T-helper 22 cell (primary cell): Measurements from ENCODE around the gene PRKCB.

ENCODE experiments used
- DNase-seq: peaks from one replicate; pipeline ENCODE4 v3.0.0-alpha.2; 2020; ENCODE audit warnings: low read depth

Gene PRKCB

DNA sequence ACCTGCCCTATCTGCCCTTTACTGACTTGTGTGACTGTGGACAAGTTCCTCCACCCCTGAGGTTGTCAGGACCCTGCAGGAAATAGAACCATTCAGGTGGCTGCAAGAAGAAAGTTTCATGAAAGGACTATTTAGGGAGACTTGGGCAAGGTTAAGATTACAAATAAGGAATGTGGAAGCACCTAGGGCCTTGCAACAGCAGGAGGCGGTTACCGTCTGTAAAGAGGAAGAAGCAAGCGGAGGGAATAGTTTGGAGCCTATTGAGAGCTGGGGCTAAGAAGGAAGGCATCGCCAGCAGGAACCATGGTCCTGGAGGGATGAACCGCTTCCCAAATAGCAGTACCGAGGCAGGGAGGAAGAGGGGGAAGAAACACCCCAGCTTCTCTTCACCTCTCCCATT is 132.4 kb downstream of the PRKCB start:
- no peak for DNase-seq

DNA sequence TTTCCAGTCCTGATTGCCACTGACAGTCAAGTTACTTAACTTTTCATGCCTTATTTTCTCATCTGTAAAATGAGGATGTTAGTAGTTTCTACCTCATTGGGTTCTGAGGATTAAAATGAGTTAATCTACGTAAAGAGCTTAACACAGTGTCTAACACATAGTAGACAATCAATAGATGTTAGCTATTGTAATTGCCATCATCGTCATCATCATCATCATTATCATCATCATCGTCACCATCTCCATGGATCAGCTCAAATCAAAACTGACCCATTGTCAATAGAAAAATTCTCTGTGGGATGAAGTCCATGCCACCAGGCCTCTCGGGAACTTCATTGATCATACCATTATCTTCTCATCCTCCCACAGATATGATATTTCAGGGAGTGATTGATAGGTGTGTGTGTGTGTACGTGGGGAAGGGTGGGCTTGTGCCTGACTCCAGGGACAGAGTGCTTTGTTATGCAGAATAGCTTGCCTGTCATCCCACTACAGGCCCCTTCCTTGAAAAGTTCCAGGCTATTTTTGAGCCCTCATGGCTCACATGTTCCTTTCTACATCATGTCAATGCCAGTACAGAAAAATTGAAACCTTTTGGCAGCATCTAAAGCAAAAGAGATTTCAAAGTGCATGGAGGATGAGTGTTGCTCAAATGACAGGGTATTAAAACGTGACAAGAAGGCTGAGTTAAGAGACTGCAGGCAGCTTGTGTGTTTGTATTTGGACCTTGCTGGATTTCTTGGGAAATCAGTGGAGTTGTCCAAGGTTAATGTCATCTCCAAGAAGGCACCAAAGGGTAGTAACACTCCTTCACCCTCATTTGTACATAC is 133.9 kb downstream of the PRKCB start:
- no peak for DNase-seq

DNA sequence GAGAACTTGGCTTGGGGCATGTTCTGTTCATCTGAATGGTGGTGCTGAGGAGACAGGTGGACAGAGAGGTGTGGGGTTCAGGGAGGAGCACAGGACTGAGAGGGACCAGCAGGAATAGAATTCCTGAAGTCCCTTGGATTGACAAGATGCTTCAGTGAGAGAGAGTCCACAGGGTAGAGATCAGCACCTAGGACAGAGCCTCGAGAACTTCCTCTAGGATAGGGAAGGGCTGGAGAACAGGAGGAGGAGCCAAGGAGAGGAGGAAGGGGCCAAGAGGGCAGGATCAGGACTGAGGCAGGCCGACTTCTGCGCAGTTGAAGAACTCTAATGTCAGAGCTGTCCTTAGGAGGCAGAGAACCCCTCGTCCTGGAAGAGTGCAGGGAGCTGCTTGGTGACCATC is 138.4 kb downstream of the PRKCB start:
- DNase-seq: no peak

DNA sequence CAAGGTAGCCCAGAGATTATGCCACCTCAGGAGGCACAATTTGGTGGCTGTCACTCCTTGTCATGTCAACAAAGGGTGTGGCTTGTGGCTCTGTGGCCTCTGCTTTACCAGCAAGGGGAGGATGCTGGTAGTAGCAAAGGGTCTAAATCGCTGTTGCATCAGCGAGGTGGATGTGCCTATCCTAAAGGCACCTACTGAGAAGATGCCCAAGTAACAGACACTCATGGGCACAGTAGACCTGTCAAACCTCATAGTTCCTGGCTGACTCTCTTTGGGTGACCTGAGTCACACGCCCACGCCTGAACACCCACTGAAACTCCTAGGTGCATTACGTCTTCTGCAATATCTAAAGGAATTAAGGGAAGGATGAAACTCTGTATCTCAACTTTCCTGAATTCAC is 139.5 kb downstream of the PRKCB start:
- no peak for DNase-seq

DNA sequence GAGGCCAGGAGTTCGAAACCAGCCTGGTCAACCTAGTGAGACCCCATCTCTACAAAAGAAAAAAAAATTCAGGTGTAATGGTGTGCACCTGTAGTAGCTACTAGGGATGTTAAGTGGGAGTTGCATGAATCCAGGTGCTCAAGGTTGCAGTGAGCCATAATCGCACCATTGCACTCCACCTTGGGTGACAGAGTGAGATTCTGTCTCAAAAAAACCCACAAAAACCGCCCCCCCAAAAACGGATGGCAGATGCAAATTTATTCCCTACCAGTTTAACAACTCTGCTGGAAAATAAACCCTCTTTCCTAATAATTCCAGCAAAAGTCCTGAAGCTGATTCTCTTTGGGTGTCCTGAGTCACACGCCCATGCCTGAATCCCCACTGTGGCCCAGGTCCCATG is 140.3 kb downstream of the PRKCB start:
- DNase-seq: no peak

DNA sequence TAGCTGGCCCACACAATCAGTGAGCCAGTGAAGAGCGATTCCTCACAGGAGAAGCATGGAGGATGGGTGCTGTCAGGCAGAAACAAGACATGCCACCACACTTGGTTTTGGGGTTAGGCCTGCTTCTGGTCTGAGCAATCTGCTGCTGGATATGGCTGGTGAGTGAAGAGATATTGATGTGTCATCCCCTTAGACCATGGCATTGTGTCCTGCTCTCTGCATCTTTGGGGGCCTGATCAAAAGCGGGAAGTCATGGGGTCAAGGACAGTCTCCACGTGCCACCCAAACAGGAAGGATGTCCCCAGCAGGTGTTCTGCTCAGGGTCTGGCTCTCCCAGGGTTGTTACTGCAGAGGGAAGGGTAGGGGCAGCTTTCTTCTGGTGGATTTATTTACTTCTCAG is 140.7 kb downstream of the PRKCB start:
- no peak for DNase-seq

DNA sequence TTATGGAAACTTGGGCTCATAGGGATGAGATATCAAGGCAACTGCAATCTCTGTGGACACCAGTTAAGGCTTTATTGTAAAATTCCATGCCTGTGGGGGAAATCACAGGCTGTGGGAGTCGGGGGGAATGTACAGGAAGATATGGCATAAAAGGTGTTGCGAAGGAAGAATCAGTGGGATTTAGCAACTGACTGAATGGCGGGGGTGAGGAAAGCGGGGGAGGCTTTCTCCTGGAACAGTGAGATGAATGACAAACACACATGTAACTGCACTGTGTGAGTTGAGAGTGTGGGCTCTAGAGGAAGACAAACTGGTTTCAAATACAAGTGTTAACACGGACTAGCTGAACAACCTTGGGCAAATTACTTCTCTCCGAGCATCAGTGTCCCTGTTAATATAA is 143.7 kb downstream of the PRKCB start:
- no peak for DNase-seq

DNA sequence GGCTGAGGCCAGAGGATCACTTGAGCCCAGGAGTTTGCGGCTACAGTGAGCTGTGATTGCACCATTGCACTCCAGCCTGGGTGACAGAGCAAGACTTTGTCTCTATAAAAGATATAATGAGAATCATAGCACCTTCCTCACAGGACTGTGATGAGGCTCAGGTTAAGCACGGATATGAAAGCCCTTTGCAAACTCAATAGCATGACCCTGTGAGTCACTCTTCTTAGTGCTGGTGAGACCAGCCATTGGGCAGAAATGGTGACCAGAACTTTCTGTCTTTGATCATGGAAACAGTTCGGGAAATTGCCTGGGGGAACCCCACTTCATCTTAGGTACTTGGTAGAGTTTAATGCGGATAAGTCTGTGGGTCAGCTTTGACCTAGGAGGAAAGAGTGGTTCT is 144.2 kb downstream of the PRKCB start:
- no peak for DNase-seq

DNA sequence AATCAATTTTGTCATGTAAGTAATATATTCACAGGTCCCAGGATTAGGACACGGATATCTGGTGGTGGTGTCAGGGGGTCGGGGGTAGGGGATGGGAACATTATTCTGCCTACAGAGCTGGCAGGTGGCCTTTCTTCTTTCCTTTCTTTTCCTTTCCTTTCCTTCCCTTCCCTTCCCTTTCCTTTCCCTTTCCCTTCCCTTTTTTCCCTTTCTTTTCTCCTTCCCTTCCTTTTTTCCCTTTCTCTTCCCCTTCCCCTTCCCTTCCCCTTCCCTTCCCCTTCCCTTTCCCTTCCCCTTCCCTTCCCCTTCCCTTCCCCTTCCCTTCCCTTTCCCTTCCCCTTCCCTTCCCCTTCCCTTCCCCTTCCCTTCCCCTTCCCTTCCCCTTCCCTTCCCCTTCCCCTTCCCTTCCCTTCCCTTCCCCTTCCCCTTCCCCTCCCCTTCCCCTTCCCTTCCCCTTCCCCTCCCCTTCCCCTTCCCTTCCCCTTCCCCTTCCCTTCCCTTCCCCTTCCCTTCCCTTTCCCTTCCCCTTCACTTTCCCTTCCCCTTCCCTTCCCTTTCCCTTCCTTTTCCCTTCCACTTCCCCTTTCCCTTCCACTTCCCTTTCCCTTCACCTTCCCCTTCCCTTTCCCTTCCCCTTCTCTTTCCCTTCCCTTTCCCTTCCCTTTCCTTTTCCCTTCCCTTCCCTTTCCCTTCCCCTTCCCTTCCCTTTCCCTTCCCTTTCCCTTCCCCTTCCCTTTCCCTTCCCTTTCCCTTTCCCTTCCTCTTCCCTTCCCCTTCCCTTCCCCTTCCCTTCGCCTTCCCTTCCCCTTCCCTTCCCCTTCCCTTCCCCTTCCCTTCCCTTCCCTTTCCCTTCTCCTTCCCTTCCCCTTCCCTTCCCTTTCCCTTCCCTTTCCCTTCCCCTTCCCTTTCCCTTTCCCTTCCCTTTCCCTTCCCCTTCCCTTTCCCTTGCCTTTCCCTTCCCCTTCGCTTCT is 145.9 kb downstream of the PRKCB start:
- DNase-seq: no peak

DNA sequence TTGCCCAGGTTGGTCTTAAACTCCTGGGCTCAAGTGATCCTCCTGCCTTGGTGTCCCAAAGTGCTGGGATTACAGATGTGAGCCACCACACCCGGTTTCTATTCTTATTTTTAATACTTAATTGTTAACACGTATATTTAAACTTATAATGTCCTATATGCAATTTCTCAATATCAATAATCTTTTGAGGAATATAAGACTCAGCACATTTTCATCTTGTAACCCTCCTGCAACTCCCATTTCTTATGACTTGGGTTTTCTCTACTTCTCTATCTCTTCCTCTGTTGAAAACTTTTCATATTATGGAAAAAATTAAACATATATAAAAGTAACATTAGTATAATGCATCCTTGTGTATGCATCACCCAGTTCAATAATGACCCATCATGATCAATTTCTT is 150.7 kb downstream of the PRKCB start:
- DNase-seq: no peak

DNA sequence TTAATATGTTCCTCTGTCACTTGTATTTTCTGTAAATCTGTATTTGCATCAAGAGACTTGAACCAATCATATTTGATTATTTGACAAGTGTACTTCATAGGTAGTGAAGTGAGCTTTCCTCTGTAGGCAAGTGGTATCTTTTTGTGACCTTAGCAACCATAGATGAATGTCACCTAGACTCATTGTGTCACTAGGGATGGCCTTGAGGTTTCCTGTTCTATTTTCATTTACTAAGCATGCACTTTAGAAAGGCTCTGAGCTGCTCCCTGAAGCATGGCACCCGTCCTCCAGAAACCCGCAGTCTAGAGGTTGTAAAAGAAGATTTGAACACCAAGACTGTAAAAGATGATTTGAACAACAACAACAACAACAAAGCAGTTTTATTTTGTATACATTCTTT is 151.7 kb downstream of the PRKCB start:
- no peak for DNase-seq

DNA sequence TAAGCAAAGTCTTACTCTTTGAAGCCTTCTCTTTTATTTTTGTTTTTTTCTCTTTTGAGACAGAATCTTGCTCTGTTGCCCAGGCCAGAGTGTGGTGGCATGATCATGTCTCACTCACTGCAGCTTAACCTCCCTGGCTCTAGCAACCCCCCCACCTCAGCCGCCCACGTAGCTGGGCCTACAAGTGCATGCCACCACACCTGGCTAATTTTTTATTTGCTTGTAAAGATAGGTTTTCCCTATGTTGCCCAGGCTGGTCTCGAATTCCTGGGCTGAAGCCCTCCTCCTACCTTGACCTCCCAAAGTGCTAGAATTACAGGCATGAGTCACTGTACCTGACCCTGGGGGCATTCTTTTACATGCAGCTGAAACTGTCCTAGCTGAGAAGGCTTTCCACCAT is 154.7 kb downstream of the PRKCB start:
- DNase-seq: no peak

DNA sequence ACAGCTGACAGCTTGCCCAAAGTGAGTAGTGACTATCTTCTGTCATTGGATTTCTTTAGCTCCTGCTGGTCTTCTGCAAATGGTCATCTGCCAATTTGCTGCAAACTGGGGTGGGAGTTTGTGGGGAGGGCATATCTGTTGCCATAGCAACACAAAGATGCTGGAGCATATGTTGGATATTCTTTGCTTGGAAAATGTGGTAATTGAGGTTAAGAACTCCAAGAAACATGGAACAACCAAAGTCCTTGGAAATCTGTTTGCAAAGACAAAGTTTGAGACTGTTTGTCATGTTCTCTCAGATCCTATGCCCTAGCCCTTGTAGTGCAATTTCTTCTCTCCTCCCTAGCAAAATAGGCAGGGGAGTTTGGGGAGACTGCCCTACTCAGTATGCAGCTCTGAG is 155.3 kb downstream of the PRKCB start:
- no peak for DNase-seq

DNA sequence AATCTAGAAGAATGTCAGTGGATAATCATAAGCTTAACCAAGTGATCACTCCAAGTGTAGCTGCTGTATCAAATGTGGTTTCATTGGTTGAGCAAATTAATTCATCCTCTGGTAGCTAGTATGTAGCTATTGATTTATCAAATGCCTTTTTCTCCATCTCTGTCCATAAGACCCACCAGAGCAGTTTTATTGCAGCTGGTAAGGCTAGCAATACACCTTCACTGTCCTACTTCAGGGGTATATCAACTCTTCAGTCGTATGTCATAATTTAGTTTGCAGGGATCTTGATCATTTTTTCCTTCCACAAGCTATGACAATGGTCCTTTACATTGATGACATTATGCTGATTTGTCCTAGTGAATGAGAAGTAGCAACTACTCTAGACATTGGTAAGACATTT is 158.8 kb downstream of the PRKCB start:
- DNase-seq: no peak

DNA sequence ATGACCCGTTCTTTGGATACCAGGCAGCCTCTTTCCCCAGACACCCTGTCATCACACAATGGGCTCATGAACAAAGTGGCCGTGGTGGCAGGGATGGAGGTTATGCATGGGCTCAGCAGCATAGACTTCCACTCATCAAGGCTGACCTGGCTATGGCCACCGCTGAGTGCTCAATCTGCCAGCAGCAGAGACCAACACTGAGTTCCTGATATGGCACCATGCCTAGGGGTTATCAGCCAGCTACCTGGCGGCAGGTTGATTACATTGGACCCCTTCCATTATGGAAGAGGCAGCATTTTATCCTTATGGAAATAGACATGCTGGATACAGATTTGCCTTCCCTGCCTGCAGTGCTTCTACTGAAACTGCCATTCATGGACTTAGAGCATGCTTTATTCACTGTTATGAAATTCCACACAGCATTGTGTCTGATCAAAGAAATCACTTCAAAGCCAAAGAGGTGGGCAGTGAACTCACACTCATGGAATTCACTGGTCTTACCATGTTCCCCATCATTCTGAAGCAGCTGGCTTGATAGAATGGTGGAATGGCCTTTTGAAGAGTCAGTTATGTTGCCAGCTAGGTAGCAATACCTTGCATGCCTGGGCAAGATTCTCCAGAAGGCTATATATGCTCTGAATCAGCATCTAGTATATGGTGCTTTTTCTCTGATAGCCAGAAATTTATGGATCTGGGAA is 160.6 kb downstream of the PRKCB start:
- DNase-seq: no peak

DNA sequence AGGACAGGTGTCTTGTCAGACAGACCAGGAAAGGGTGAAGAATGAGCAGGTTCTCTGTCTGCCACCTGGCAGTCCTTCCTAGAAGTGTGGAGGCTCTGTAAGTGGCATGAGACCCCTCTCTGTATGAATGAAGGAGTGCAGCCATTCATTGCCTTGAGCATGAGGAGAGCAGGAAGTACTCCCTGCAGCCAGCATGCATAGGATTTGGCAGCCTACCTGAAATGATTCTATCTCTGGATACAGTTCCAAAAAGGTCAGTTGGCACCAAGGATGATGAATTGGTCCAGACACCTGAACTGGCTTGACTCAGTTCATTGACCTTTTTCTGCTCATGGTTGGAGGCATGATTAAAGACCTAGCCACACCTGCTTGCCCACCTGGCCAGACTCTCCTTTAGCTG is 163.0 kb downstream of the PRKCB start:
- DNase-seq: no peak

DNA sequence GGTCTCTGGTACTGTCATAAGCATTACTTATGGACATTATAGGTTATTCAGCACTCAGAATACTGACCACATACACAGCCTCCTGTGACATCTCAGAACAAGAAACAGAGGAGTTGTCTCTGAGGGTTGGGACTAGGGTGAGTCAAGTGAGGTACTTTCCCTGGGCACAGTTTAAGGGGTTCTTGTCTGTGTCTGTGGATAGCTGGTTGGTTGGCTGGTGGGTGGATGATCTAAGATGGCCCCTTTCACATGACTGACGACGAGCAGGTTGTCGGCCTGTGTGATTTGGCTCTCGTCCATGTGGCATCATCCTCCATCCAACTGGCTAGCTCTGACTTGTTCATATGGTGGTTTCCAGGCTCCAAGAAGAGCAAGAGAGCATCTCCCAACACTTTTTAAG is 163.9 kb downstream of the PRKCB start:
- DNase-seq: no peak

DNA sequence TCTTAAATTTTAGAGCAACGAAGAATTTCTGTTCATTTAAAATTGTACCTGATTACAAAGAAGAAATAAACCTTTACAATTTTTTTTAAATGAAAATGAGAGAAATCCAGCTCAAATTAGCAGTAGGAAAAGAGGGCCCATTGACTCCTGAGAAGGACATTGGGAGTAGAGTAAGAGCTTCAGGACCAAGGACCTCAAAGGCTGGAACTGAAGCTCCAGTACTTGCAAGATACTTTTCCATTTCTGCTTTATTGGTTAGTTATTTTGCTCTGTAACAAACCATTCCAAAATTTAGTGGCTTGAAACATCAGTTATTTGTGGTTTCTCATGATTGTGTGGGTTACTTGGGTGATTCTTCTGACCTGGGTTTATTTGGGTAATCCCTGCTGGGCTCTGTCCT is 165.9 kb downstream of the PRKCB start:
- no peak for DNase-seq

DNA sequence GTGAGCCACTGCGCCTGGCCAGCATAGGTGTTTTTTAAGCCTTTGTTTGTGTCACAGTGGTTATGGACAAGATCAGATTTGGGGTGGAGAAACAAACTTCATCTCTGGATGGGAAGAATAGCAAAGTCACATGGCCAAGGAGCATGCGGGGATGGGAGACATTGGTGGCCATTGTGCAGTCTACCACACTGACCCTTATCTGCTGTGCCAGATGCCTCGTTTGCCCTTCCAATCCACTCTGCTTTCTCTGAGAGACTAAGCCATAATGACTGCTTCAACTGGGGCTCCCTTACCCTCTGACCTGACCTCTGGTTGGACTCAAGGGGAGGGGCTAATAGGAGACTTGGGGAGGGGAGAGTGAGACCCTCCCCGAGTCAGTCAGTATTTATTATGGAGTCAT is 166.8 kb downstream of the PRKCB start:
- DNase-seq: no peak

DNA sequence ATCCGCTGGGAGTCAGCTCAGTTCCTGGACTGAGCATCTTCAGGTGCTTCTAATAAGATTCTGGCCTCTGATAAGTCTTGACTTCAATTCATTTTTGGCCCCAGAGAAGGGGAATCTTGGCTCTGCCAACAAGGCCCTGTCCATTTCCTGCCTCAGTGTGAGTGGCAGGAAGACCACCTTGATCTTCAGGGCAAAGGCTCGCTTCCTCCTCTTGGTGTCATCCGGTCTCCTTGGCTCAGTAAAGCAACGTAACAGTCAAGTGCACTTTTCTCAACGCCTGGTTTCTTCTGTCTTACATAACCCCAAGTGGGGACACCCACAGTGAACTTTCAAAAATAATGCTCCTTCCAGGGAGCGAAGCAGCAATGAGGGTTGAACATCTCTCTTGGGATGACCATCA is 169.8 kb downstream of the PRKCB start:
- no peak for DNase-seq

DNA sequence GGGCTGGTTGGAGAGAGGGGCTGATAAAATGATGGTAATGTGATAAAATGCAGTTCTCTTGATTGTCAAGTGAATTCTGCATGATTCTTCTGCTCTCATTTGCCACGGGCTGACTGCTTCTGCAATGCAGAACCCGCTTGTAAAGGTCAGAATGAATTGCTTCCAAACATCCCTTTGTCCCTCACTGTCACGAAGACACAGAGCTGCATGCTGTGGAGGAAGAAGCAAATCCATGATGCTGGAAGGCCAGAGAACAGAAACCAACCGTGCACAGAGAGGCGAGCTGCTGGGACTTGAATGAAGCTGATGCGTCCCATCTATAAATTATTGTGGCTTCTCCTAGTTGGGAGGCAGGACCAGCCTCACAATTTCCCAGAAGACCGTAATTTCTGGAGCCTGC is 171.6 kb downstream of the PRKCB start:
- DNase-seq: no peak

DNA sequence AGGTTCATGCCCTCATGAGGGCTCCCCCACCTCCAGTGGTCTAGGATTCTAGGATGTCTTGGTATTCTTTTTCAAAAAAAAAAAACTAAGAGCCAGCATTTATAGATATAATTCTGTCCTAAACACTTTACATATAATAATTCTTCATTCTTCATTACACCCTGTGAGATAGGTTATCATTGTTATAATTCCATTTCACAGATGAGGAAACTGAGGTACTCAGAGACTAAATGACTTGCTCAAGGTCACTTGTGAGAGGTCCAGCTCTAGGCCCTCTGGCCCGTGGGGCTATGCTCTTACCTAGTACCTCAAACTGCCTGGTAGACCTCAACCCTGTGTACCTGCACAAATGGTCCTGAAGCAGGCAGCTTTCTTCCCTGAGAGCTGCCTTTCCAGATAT is 172.2 kb downstream of the PRKCB start:
- DNase-seq: no peak

DNA sequence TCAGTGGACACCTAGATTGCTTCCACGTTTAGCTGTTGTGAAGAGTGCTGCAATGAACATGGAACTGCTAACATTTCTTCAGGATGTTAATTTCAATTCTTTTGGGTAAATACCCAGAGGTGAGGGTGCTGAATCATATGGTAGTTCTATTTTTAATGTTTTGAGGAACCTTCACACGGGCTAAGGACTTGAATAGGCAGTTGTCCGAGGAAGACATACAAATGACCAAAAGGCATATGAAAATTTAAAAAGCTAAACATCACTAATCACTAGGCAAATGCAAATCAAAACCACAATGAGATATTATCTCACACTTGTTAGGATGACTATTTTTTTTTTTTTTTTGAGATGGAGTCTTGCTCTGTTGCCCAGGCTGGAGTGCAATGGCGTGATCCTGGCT is 173.3 kb downstream of the PRKCB start:
- no peak for DNase-seq
